Mesendoderm (in vitro differentiated cells): ENCODE measurements around the gene DBX2.

Source experiments
- DNase-seq: peaks from one replicate; pipeline ENCODE4 v3.0.0; 2013
- H2AK5ac ChIP-seq: 2 replicates; pipeline ENCODE4 v1.6.1; 2013; ENCODE audit warnings: low read length, inconsistent platforms
- H2BK120ac ChIP-seq: 2 replicates; pipeline ENCODE4 v1.6.1; 2013; ENCODE audit warnings: low read depth, mild to moderate bottlenecking, low read length, moderate library complexity, mixed read lengths
- H2BK15ac ChIP-seq: replicated peaks from 2 replicates; pipeline ENCODE4 v1.6.1; 2013; ENCODE audit warnings: low read depth, mild to moderate bottlenecking, moderate library complexity
- H2BK5ac ChIP-seq: 2 replicates; pipeline ENCODE4 v1.6.1; 2013; ENCODE audit warnings: low read length, inconsistent platforms
- H3K18ac ChIP-seq: 2 replicates; pipeline ENCODE4 v1.6.1; 2013; ENCODE audit warnings: mild to moderate bottlenecking, low read length, mixed read lengths
- H3K23ac ChIP-seq: one replicate; pipeline ENCODE4 v1.6.1; 2013; ENCODE audit warnings: low read length
- H3K27ac ChIP-seq: 2 replicates; pipeline ENCODE4 v1.5.1; 2013; ENCODE audit warnings: low read depth, mild to moderate bottlenecking, inconsistent platforms, low read length, moderate library complexity
- H3K27me3 ChIP-seq: 2 replicates; pipeline ENCODE4 v1.6.1; 2013; ENCODE audit warnings: low read length, control low read depth, mild to moderate bottlenecking, inconsistent platforms; ENCODE audit not compliant: insufficient read depth, poor library complexity
- H3K36me3 ChIP-seq: 2 replicates; pipeline ENCODE4 v1.6.1; 2013; ENCODE audit warnings: low read length, inconsistent platforms; ENCODE audit not compliant: control insufficient read depth, insufficient read depth
- H3K4ac ChIP-seq: one replicate; pipeline ENCODE4 v1.6.1; 2013; ENCODE audit warnings: low read depth, mild to moderate bottlenecking, low read length, moderate library complexity
- H3K4me1 ChIP-seq: 2 replicates; pipeline ENCODE4 v1.6.1; 2013; ENCODE audit warnings: low read depth, low read length, inconsistent platforms; ENCODE audit not compliant: control insufficient read depth
- H3K4me2 ChIP-seq: 2 replicates; pipeline ENCODE4 v1.6.1; 2013; ENCODE audit warnings: low read length
- H3K4me3 ChIP-seq: 2 replicates; pipeline ENCODE4 v1.5.1; 2013; ENCODE audit warnings: mild to moderate bottlenecking, low read length
- H3K56ac ChIP-seq: one replicate; pipeline ENCODE4 v1.6.1; 2013; ENCODE audit warnings: low read length
- H3K79me1 ChIP-seq: 2 replicates; pipeline ENCODE4 v1.6.1; 2013; ENCODE audit warnings: low read length, inconsistent platforms
- H3K79me2 ChIP-seq: 2 replicates; pipeline ENCODE4 v1.6.1; 2013; ENCODE audit warnings: mild to moderate bottlenecking, low read length; ENCODE audit not compliant: control insufficient read depth, insufficient read depth
- H3K9ac ChIP-seq: 2 replicates; pipeline ENCODE4 v1.6.1; 2013; ENCODE audit warnings: low read length, inconsistent platforms
- H4K5ac ChIP-seq: one replicate; pipeline ENCODE4 v1.6.1; 2013; ENCODE audit warnings: low read length
- H4K8ac ChIP-seq: one replicate; pipeline ENCODE4 v1.6.1; 2013; ENCODE audit warnings: low read depth, mild to moderate bottlenecking, control low read depth, low read length, moderate library complexity
- WGBS: extraction: QIAGEN DNeasy Blood & Tissue Kit; methylation state at CpG from one replicate; pipeline ENCODE4 v1.1.7; 2013; ENCODE audit warnings: low lambda C conversion rate, missing lambda C conversion rate; ENCODE audit not compliant: insufficient coverage; ENCODE audit errors: extremely low coverage; 5-methylcytosine and 5-hydroxymethylcytosine counted together

The DBX2 gene

GRCh38 chr12:44976246-44976645 is 74.7 kb downstream of the DBX2 start:
- Histone ChIP-seq H3K4me2 (no peak overlapping the region), H3K4me1 (no peaks in the 10 kb centered on the region), H3K79me1 (no peaks in the 10 kb centered on the region), H3K4me3 (no peak overlapping the region), H3K4ac (no peak overlapping the region), H3K23ac (no peak overlapping the region), H3K27ac (no peak overlapping the region), H2AK5ac (no peak overlapping the region), H4K8ac (no peak overlapping the region), H3K36me3 (no peaks in the 10 kb centered on the region), H3K9ac (no peak overlapping the region), H4K5ac (no peak overlapping the region), H3K27me3 (no peaks in the 10 kb centered on the region), H2BK15ac (no peak overlapping the region), H3K18ac (no peak overlapping the region), H3K56ac (no peak overlapping the region), H3K79me2 (no peaks in the 10 kb centered on the region), H2BK120ac (no peak overlapping the region), H2BK5ac (no peak overlapping the region)
- DNase-seq = no peak

GRCh38 chr12:44972746-44973421 is 78.0 kb downstream of the DBX2 start:
- H4K8ac ChIP-seq = no peak overlapping the region
- no CpG with 5 or more reads among the region's 2 CpGs for WGBS

GRCh38 chr12:44968965-44969364 is 81.9 kb downstream of the DBX2 start:
- H3K36me3 ChIP-seq = no peaks in the 10 kb centered on the region
- no peak overlapping the region for H3K56ac ChIP-seq
- no peak overlapping the region for H2BK15ac ChIP-seq
- H3K18ac ChIP-seq = no peak overlapping the region
- H2BK5ac ChIP-seq = no peak overlapping the region
- no peaks in the 10 kb centered on the region for H3K27me3 ChIP-seq
- H3K27ac ChIP-seq = no peak overlapping the region
- H3K79me1 ChIP-seq = no peaks in the 10 kb centered on the region
- no peak overlapping the region for H2AK5ac ChIP-seq
- H3K4me2 ChIP-seq = no peak overlapping the region
- no peak overlapping the region for H3K4me3 ChIP-seq
- no peak overlapping the region for H3K9ac ChIP-seq
- H3K4ac ChIP-seq = no peak overlapping the region
- WGBS = no CpG with 5 or more reads among the region's 1 CpG
- H3K4me1 ChIP-seq = no peaks in the 10 kb centered on the region
- DNase-seq = no peak
- no peak overlapping the region for H4K5ac ChIP-seq
- no peak overlapping the region for H4K8ac ChIP-seq
- no peak overlapping the region for H2BK120ac ChIP-seq
- no peaks in the 10 kb centered on the region for H3K79me2 ChIP-seq
- H3K23ac ChIP-seq = no peak overlapping the region

More at GRCh38 chr12:44972746-44973421, 78.0 kb downstream of the DBX2 start:
- Histone ChIP-seq H3K27me3 (no peaks in the 10 kb centered on the region), H3K79me1 (no peaks in the 10 kb centered on the region), H3K27ac (no peak overlapping the region), H2BK5ac (no peak overlapping the region), H3K9ac (no peak overlapping the region), H3K4me2 (no peak overlapping the region), H4K5ac (no peak overlapping the region), H3K4ac (no peak overlapping the region), H3K56ac (no peak overlapping the region), H3K79me2 (no peaks in the 10 kb centered on the region), H3K23ac (no peak overlapping the region), H3K18ac (no peak overlapping the region), H3K4me1 (no peaks in the 10 kb centered on the region), H2AK5ac (no peak overlapping the region), H2BK120ac (no peak overlapping the region), H2BK15ac (no peak overlapping the region), H3K4me3 (no peak overlapping the region), H3K36me3 (no peaks in the 10 kb centered on the region)
- DNase-seq = peak; percentile 69
